Activated CD4-positive, alpha-beta memory T cell treated with anti-CD3 and anti-CD28 coated beads for 36 hours (primary cell): ENCODE results near the gene RGS6. TPM values are rescaled to one million over a fixed set of nuclear protein-coding genes. Genes with fewer than 3 reads are reported as not detected.

Experiments used
- CTCF ChIA-PET: fragments of 350-600 bp; sonication (Branson Sonifier 250); formaldehyde crosslinking; loops from one replicate; lab custom pipeline; 2021; ENCODE audit warnings: antibody characterized with exemption, inconsistent platforms; lab: Charles Lee
- POLR2A ChIA-PET: fragments of 350-600 bp; sonication (Branson Sonifier 250); formaldehyde crosslinking; loops from one replicate; lab custom pipeline; 2021; ENCODE audit warnings: antibody characterized with exemption; lab: Charles Lee
- DNase-seq: peaks from one replicate; pipeline ENCODE4 v3.0.0-alpha.2; 2020
- H3K27ac Mint-ChIP-seq: one replicate; pipeline ENCODE4 v1.8.0; 2021; ENCODE audit warnings: mixed read lengths
- H3K27me3 Mint-ChIP-seq: one replicate; pipeline ENCODE4 v1.8.0; 2021; ENCODE audit warnings: mixed read lengths
- H3K36me3 Mint-ChIP-seq: one replicate; pipeline ENCODE4 v1.8.0; 2021; ENCODE audit warnings: mixed read lengths
- H3K4me1 Mint-ChIP-seq: one replicate; pipeline ENCODE4 v1.8.0; 2021; ENCODE audit warnings: low read depth, mixed read lengths
- H3K4me3 Mint-ChIP-seq: one replicate; pipeline ENCODE4 v1.8.0; 2021; ENCODE audit warnings: mild to moderate bottlenecking, mixed read lengths
- H3K9me3 Mint-ChIP-seq: one replicate; pipeline ENCODE4 v1.8.0; 2021; ENCODE audit warnings: mixed read lengths
- intact Hi-C: fragments of 100-400 bp; cut with micrococcal nuclease; formaldehyde crosslinking; loops from one replicate; pipeline ENCODE4 v1.15.1; 2023
- total RNA-seq, 2 experiments: library from RNA; stranded (reverse); gene quantifications; one replicate each; pipeline ENCODE4 v1.2.3, GENCODE V29; 2021

RGS6 gene
- total RNA-seq, 2 experiments from 2014 or later, result 0.15 to 0.19 TPM

- no peak for DNase-seq
- H3K27me3 Mint-ChIP-seq, result peaks cover 10% of the 10 kb centered on the region
- H3K4me3 Mint-ChIP-seq, result no peak overlapping the region
- intact Hi-C loops, result no loop called here
- no peaks in the 10 kb centered on the region for H3K36me3 Mint-ChIP-seq
- ChIA-PET POLR2A (no interaction called here), CTCF (no interaction called here)
- H3K27ac Mint-ChIP-seq, result no peak overlapping the region
- peaks cover 5% of the 10 kb centered on the region for H3K4me1 Mint-ChIP-seq
- peaks cover 16% of the 10 kb centered on the region for H3K9me3 Mint-ChIP-seq
These were observed 250.6 kb downstream of the RGS6 start for GRCh38 chr14:72182708-72183432.

DNA sequence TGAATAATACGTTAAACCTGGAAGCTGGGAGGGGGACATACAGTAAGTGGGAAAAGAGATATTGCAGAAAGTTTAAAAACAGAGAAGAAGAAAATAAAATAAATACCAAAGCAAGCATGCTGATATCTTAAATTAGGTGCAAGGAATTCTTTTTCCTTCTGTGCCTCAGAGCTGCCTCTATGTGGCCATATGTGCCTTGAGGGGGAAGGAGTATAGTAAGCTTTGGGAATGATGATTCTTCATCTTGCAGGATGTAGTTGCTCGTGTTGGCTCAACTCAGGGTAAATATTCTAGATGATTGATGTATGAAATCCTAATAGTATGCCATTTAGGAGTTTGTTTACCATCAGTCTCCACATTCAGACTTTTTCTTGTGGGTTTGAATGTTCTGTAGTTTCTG is 251.4 kb downstream of the RGS6 start:
- no peaks in the 10 kb centered on the region for H3K36me3 Mint-ChIP-seq
- H3K4me3 Mint-ChIP-seq, result no peak overlapping the region
- peaks cover 10% of the 10 kb centered on the region for H3K27me3 Mint-ChIP-seq
- peaks cover 5% of the 10 kb centered on the region for H3K4me1 Mint-ChIP-seq
- H3K9me3 Mint-ChIP-seq, result peaks cover 16% of the 10 kb centered on the region
- no peak for DNase-seq
- intact Hi-C loops, result no loop called here
- no peak overlapping the region for H3K27ac Mint-ChIP-seq
- ChIA-PET POLR2A (no interaction called here), CTCF (no interaction called here)

- Mint-ChIP-seq H3K36me3 (no peaks in the 10 kb centered on the region), H3K4me3 (no peak overlapping the region), H3K27me3 (peaks cover 12% of the 10 kb centered on the region), H3K9me3 (no peaks in the 10 kb centered on the region), H3K27ac (no peak overlapping the region), H3K4me1 (peaks cover 5% of the 10 kb centered on the region)
- POLR2A ChIA-PET, result no interaction called here
- no peak for DNase-seq
- CTCF ChIA-PET, result no interaction called here
- intact Hi-C loops, result no loop called here
These were observed 254.3 kb downstream of the RGS6 start for GRCh38 chr14:72186523-72186922.

DNA sequence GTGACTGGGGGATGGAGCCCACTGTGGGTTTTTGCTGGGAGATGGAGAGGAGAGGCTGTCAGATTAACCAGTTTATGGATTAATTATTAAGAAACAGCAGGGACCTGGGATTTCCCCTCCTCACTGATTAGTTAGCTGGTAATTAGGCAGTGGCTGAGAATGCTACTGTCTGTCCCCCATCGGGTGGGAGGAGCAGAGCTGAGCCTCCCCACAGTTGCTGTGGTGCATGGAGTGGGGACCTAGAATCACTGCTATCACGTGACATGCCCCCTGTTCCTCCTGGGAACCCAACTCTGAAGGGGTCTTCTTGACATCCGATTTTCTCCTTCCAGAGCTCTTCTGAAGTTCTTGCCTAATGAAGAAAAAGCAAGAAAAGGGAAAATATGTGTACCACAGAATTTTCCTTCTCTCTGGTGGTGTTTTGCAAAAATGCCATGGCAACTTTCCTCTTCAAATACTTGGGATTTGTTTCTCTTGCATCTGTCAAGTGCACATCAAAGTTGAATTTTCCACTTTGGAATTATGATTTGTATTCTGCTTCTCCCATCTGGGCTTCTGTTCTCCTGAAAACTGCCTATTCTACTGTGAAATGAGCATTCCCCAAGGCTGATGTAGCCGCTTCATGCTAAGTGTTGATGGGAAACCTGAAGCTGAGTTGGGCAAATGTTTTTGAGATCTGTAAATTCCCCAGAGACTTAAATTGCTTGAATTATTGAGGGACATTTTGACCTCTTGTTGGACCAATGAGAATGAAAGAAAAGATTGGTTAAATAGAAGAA is 264.2 kb downstream of the RGS6 start:
- H3K36me3 Mint-ChIP-seq, result no peaks in the 10 kb centered on the region
- CTCF ChIA-PET, result no interaction called here
- intact Hi-C loops, result no loop called here

GRCh38 chr14:72201645-72202044 is 269.4 kb downstream of the RGS6 start:
- Mint-ChIP-seq H3K27ac (no peak overlapping the region), H3K36me3 (no peaks in the 10 kb centered on the region), H3K27me3 (peaks cover 5% of the 10 kb centered on the region), H3K4me1 (no peaks in the 10 kb centered on the region), H3K9me3 (peaks cover 2% of the 10 kb centered on the region), H3K4me3 (no peak overlapping the region)
- intact Hi-C loops, result no loop called here
- ChIA-PET CTCF (no interaction called here), POLR2A (no interaction called here)
- DNase-seq, result no peak

More for the DNA sequence above, 264.2 kb downstream of the RGS6 start:
- DNase-seq, result no peak
- H3K4me3 Mint-ChIP-seq, result no peak overlapping the region
- no peak overlapping the region for H3K27ac Mint-ChIP-seq
- H3K4me1 Mint-ChIP-seq, result no peaks in the 10 kb centered on the region
- POLR2A ChIA-PET, result no interaction called here
- H3K27me3 Mint-ChIP-seq, result no peaks in the 10 kb centered on the region
- no peaks in the 10 kb centered on the region for H3K9me3 Mint-ChIP-seq

- ChIA-PET CTCF (interaction anchor here (0.9 kb wide), 1 partner anchor 358 kb away, joined by 3 read pairs; no protein-coding TSS in a partner anchor), POLR2A (no interaction called here)
- DNase-seq, result no peak
- Mint-ChIP-seq H3K27ac (no peak overlapping the region), H3K4me1 (no peaks in the 10 kb centered on the region), H3K36me3 (no peaks in the 10 kb centered on the region), H3K27me3 (peaks cover 7% of the 10 kb centered on the region), H3K4me3 (no peak overlapping the region), H3K9me3 (no peaks in the 10 kb centered on the region)
- intact Hi-C loops, result no loop called here
These were observed 281.2 kb downstream of the RGS6 start for GRCh38 chr14:72213424-72213823.

- DNase-seq, result no peak
- intact Hi-C loops, result no loop called here
- Mint-ChIP-seq H3K36me3 (no peaks in the 10 kb centered on the region), H3K4me3 (no peak overlapping the region), H3K4me1 (no peaks in the 10 kb centered on the region), H3K27ac (no peak overlapping the region), H3K9me3 (no peaks in the 10 kb centered on the region), H3K27me3 (peaks cover 7% of the 10 kb centered on the region)
- CTCF ChIA-PET, result no interaction called here
- POLR2A ChIA-PET, result no interaction called here
These were observed 282.9 kb downstream of the RGS6 start for GRCh38 chr14:72215080-72215479.

- CTCF ChIA-PET, result interaction anchor here (1.3 kb wide), 1 partner anchor 204 kb away, joined by 5 read pairs; no protein-coding TSS in a partner anchor
- H3K36me3 Mint-ChIP-seq, result no peaks in the 10 kb centered on the region
- no peak overlapping the region for H3K4me3 Mint-ChIP-seq
- no peak for DNase-seq
- intact Hi-C loops, result no loop called here
- peaks cover 14% of the 10 kb centered on the region for H3K9me3 Mint-ChIP-seq
- no peaks in the 10 kb centered on the region for H3K4me1 Mint-ChIP-seq
- no peak overlapping the region for H3K27ac Mint-ChIP-seq
- peaks cover 5% of the 10 kb centered on the region for H3K27me3 Mint-ChIP-seq
- POLR2A ChIA-PET, result no interaction called here
These were observed 284.9 kb downstream of the RGS6 start for GRCh38 chr14:72217135-72217534.

DNA sequence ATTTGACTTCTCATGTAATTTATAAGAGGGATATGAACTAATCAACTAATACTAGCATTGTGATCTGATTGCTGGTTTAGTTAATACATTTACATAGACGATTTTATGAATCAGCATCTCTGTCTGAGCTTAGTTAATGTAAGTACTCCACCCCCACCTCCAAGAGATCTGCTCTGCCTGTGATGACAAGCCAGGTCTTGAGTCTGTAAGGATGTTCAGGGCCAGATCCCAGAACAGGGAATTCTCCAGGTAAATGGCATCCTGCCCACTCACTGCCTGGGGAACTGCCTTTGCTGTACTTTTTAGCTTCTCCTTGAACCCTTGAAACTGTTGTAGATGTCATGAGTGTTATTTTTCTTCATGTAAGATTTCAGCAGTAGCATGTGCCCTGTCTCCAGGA is 289.8 kb downstream of the RGS6 start:
- DNase-seq, result no peak
- Mint-ChIP-seq H3K4me3 (no peak overlapping the region), H3K27ac (no peak overlapping the region), H3K9me3 (peaks cover 14% of the 10 kb centered on the region), H3K4me1 (no peaks in the 10 kb centered on the region), H3K27me3 (peaks cover 9% of the 10 kb centered on the region), H3K36me3 (no peaks in the 10 kb centered on the region)
- intact Hi-C loops, result no loop called here
- ChIA-PET POLR2A (no interaction called here), CTCF (no interaction called here)

- ChIA-PET POLR2A (no interaction called here), CTCF (no interaction called here)
- intact Hi-C loops, result no loop called here
- Mint-ChIP-seq H3K4me3 (no peak overlapping the region), H3K27me3 (peaks cover 8% of the 10 kb centered on the region), H3K36me3 (no peaks in the 10 kb centered on the region), H3K4me1 (no peaks in the 10 kb centered on the region), H3K9me3 (no peaks in the 10 kb centered on the region), H3K27ac (no peak overlapping the region)
- DNase-seq, result no peak
These were observed 304.4 kb downstream of the RGS6 start for GRCh38 chr14:72236629-72237028.

- no peaks in the 10 kb centered on the region for H3K36me3 Mint-ChIP-seq
- H3K27me3 Mint-ChIP-seq, result peaks cover 6% of the 10 kb centered on the region
- POLR2A ChIA-PET, result no interaction called here
- no peaks in the 10 kb centered on the region for H3K9me3 Mint-ChIP-seq
- H3K27ac Mint-ChIP-seq, result no peak overlapping the region
- no peaks in the 10 kb centered on the region for H3K4me1 Mint-ChIP-seq
- no peak for DNase-seq
- CTCF ChIA-PET, result no interaction called here
- H3K4me3 Mint-ChIP-seq, result no peak overlapping the region
- intact Hi-C loops, result no loop called here
These were observed 305.8 kb downstream of the RGS6 start for GRCh38 chr14:72237722-72238666.
